ENCODE results near the gene GTF3C5.

DNA sequence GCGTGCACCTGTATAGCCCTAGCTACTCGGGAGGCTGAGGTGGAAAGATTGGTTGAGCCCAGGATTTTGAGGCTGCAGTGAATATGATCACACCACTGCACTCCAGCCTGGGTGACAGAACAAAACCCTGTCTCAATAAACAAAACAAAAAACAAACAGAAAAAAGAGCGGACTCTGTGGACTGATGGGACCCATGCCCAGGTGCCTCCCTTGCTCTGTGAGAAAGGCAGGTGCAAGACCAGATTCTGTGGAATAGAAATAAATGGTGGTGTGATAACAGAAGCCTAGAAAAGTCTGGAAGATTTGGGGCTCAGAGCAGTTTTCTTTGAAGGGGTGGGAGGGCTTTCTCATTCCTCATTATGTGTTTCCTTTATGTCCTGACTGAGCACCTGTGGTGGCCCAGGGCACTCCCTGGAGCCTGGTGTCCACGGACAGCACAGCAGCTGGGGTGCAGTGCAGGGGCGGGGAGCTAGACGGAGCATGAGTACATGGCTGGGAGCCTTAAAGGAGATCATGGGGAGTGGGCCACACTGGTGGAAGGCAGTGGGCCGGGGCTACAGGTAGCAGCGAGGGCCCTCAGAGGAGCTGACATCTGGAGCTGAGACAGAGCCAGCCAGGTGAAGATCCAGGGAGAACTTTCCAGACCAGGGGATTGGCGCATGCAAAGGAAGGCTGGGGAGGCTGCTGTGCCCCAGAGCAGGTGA lies 15.6 kb downstream of the GTF3C5 start:
- TF ChIP-seq, protein P1, sequence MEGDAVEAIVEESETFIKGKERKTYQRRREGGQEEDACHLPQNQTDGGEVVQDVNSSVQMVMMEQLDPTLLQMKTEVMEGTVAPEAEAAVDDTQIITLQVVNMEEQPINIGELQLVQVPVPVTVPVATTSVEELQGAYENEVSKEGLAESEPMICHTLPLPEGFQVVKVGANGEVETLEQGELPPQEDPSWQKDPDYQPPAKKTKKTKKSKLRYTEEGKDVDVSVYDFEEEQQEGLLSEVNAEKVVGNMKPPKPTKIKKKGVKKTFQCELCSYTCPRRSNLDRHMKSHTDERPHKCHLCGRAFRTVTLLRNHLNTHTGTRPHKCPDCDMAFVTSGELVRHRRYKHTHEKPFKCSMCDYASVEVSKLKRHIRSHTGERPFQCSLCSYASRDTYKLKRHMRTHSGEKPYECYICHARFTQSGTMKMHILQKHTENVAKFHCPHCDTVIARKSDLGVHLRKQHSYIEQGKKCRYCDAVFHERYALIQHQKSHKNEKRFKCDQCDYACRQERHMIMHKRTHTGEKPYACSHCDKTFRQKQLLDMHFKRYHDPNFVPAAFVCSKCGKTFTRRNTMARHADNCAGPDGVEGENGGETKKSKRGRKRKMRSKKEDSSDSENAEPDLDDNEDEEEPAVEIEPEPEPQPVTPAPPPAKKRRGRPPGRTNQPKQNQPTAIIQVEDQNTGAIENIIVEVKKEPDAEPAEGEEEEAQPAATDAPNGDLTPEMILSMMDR (conservative IDR thresholded peaks at IDR 0.05; ENCODE audit: low read length): no peak
- TF ChIP-seq EZH2phosphoT487 (IDR thresholded peaks at IDR 0.05; ENCODE audit: borderline replicate concordance, low read depth, low read length): no peak

Measured in OCI-LY7 (cell line).